Peyer's patch (tissue), 4 donors: ENCODE measurements around the gene RIPPLY1.

Experiments used
- CTCF ChIP-seq, 6 experiments: fragments of 450-650 bp in 4 of 6; fragments of 200-600 bp in 2 of 6; sonication (generic) in 1 of 6; IDR thresholded peaks; one replicate each; pipeline ENCODE4 v1.5.1; 2017 to 2019; ENCODE audit warnings: antibody characterized with exemption in 6 of 6, mild to moderate bottlenecking in 3 of 6, moderate library complexity in 1 of 6
- POLR2A ChIP-seq, 2 donors: fragments of 450-650 bp; IDR thresholded peaks; one replicate each; pipeline ENCODE4 v1.5.1; 2017; ENCODE audit warnings: antibody characterized with exemption in 2 of 2, mild to moderate bottlenecking in 2 of 2, moderate library complexity in 2 of 2

- TF ChIP-seq CTCF (IDR thresholded peaks at IDR 0.05) (no peak), POLR2A (IDR thresholded peaks at IDR 0.05) (no peak)
These were observed 13.7 kb downstream of the RIPPLY1 start for GRCh38 chrX:106889468-106889867.
